HG02798 (cell line): Measurements from ENCODE around the gene TMIE.

Source experiments
- ATAC-seq: cut with Tn5 transposase; IDR thresholded peaks from one replicate; pipeline ENCODE4 v1.9.1; 2021; ENCODE audit warnings: mild to moderate bottlenecking; ENCODE audit not compliant: unreplicated experiment, poor library complexity

Gene TMIE

DNA sequence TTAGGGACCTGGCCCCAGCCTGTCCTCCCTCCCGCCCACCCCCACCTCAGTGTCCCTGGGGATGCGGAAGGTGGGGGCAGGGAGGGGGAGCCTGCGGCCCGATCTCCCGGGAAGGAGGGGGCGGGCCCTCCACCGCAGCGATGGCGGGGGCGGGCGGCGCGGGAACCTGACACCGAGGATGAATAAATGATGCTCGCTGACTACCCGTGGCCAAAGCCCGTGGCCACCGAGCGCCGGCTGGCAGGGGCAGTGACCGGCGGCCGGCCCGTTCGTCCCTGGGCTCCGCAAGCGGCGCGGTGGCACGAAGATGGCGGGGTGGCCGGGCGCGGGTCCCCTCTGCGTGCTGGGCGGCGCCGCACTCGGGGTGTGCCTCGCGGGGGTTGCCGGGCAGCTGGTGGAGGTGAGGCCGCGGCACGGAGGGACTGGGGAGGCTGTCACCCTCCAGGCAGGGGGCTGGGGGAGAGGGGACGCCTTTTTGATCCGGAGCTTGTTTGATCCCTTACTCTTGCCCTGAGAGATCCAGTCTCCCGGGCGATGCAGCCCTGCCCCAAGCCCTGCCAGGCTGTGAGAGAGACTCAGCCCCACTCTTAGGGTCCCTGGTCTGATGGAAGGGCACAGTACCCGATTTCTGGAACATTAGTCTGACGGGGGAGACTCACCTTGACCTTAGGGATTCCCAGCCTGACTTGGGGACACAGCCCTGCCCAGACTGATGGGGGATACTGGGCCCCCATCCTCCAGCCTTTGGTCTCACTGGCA, at the start of gene TMIE:
Gene TMIE, plus strand, starts transcription at position 212 of the 759 bp plus-strand sequence. Its CDS starts 96 bp downstream, at position 308.
- no peak for ATAC-seq

GRCh38 chr3:46655271-46655670, 45.9 kb upstream of the TMIE start:
- no peak for ATAC-seq

DNA sequence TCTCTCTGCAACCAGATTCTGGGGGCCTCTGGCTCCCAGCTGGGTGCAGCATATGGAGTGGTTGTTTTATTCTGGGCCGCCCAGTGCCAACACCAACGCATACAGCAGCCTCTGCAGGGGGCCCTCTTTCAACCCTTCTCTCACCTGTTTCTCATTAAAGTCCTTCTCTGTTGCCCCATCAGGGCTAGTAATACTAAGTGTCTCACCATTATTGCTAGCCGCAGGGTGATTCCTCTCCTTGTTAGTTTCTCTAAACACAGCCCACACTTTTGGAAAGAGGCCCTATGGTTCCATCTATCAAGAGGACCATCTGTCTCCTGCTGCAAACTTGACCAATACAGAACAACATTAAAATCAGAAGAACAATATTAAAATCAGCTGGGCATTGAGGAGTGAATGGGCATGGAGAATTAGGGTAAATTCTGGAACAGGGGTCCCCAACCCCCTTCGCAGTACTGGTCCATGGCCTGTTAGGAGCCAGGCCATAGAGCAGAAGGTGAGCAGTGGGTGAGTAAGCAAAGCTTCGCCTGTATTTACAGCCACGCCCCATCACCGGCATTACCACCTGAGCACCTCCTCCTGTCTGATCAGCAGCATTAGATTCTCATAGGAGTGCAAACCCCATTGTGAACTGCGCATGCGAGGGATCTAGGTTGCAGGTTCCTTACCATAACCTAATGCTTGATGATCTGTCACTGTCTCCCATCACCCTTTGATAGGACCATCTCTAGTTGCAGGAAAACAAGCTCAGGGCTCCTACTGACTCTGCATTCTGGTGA, 44.2 kb upstream of the TMIE start:
- ATAC-seq, result no peak

- no peak for ATAC-seq
Observed at GRCh38 chr3:46659285-46659684, 41.9 kb upstream of the TMIE start.

DNA sequence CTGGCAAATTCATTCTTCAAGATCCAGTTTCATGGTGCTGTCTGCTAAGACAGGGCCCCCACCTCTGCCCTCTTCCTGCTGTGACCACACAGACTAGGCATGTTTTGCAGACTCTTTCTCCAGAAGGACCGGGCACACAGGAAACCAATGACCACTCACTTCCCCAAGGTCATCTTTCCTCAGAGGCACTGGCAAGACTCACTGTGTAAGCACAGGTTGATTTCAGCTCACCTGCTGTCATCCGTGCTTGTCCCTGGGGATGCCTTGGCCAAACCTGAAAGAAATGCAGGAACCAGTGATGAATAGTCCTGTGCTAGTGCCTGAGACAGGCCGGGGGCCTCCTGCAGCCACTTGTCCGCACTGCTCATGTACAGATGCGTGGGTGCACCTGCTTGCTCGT, 41.2 kb upstream of the TMIE start:
- no peak for ATAC-seq

- ATAC-seq, result no peak
Observed at GRCh38 chr3:46660543-46661523, 40.4 kb upstream of the TMIE start.

- no peak for ATAC-seq
Observed at GRCh38 chr3:46661776-46662766, 39.1 kb upstream of the TMIE start.

DNA sequence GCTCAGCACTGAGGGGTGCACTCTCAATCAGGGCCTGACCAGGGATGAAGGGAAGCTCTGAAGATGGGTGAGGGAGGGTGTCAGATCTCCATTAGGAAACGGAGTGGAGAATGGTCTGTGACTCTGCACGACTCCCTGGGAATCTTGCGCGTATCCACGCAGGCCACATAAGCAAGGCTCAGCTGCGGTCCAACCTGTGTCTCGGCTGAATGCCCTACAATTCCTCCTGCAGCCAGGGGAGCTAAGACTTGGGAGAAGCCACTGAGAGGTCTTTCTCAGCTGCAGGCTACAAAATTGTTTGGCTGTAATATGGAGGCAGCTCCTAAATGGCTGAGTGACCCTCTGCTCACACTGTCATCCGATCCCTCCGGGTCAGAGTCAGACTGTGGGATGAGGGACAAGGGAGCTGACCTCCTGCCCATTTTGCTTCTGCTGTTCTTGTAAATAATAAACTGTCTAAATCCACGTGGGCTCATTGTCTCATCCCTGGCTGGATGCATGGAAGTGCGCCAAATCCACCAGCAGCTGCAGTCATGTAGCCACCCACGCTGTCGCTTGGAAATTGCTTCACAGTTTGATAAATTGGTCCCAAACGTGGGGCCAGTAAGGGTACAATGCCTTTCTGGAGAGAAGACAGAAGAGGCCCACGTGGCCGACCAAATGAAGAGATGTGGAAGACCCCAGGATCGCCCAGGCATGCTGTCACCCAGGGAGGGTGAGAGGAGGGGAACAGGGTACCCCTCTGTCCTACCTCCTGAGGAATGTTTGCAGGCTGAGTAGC, 38.2 kb upstream of the TMIE start:
- ATAC-seq, result no peak

GRCh38 chr3:46663591-46664135, 37.5 kb upstream of the TMIE start:
- ATAC-seq, result no peak

- no peak for ATAC-seq
Observed at GRCh38 chr3:46664188-46664970, 36.8 kb upstream of the TMIE start.

DNA sequence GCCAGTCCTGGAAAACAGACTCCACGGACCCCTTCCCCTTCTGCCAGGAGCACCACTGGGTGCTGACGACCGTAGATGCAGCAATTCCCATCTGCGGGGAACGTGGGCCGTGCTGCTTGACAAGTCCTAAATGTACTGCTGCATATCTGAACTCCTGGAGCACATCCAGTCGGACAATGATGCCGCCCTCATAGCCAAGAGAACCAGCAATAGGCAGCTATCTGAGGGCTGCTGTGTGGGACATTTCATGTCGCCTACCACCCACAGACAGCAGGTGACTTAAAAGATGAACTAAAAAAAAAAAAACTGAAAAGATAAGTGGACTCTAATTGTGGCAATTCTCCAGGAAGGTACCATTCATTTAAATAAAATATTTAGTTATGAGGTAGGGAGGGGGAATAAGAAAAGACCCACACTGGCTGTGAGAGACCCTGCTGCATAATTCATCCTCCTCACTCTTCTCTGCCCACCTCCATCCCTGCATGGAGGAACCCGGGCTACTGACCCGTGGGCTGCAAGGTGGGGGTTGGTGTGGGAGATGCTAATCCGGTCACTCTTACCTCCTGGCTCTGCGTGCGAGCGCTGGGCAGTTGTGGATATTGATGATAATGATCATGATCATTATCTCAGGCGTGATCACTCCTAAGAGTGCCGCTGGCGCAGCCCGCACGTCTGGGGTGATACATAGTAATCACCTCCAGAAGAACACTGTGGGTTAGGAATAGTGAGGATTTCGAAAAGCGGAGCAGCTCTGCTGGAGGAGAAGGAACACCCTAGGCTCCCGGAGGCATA, 36.0 kb upstream of the TMIE start:
- no peak for ATAC-seq

GRCh38 chr3:46665763-46666452, 35.3 kb upstream of the TMIE start:
- ATAC-seq, result no peak

DNA sequence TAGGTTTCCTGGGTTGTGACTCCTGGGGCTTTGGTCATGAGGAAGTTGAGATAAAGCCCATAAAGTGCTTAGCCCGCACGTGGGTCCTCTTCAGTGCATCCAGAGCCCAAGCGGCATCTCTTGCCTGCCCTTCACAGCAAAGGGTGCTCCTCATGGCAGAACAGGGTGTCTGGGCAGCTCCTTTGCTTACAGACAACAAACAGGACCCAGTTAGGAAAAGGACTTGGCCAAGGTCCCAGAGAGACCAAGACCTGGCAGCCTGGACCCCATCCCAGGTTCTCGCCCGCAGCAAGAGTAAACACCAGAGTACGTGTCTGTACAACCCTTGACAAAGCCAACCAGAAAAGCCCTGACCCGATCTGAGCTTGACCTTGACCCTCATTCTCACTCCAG, 34.7 kb upstream of the TMIE start:
- no peak for ATAC-seq

GRCh38 chr3:46667061-46667621, 34.1 kb upstream of the TMIE start:
- ATAC-seq, result no peak

GRCh38 chr3:46667657-46668056, 33.5 kb upstream of the TMIE start:
- no peak for ATAC-seq

DNA sequence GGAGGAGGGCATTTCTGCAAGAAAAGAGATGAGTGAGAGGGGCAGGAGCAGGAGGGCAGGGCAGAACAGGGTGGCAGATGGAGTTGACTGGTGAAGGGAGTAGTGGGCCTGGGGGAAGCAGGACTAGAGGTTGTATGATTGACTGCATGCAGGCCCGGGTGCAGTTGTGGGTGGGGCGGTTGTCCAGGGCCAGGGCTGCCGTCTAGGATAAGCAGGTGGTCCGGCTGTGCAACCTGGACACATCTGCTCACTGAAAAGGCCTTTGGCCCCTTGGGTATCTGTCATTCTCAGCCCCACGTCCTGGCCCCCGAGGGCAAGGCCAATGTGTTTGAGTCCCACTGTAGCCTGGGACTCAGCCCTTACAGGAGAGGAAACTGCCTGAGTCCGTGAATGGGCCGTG, 33.1 kb upstream of the TMIE start:
- no peak for ATAC-seq
